GM10266 (cell line): ENCODE results near the gene RNFT2.
A peak's percentile ranks its signal among the peaks of the same experiment; 100 is the strongest.

Source experiments
- DNase-seq: peaks from one replicate; pipeline ENCODE4 v3.0.0; 2012; ENCODE audit errors: extremely low spot score
- TF ChIP-seq, protein P1 (sequence below): IDR thresholded peaks from 2 replicates; pipeline ENCODE4 v1.5.1; 2012; ENCODE audit warnings: mild to moderate bottlenecking, low read depth; ENCODE audit not compliant: control insufficient read depth, insufficient read depth; ENCODE audit errors: missing control alignments

The RNFT2 gene

DNA sequence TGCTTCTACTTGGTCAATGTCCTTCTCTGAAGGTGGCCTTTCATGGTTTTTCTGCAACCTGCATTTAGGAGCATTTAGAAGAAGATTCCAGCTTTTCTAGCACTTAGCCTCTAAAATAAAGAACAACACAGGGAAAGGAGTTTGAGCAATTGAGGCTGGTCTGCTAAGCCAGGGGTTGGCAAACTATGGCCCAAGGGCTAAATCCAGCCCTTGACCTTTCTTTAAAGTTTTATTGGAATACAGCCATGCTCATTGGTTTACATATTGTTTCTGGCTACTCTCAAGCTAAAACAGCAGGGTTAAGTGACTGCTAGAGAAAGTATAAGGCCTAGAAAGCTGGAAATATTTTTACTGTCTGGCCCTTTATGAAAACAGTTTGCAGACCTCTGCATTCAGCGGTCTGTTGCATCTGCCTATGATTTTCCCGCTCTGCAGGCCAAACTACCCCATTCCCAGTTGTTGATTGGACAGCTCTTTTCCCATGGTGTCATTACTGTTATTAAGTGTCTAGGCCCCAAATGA lies 39.5 kb upstream of the RNFT2 start:
- TF ChIP-seq, protein P1, sequence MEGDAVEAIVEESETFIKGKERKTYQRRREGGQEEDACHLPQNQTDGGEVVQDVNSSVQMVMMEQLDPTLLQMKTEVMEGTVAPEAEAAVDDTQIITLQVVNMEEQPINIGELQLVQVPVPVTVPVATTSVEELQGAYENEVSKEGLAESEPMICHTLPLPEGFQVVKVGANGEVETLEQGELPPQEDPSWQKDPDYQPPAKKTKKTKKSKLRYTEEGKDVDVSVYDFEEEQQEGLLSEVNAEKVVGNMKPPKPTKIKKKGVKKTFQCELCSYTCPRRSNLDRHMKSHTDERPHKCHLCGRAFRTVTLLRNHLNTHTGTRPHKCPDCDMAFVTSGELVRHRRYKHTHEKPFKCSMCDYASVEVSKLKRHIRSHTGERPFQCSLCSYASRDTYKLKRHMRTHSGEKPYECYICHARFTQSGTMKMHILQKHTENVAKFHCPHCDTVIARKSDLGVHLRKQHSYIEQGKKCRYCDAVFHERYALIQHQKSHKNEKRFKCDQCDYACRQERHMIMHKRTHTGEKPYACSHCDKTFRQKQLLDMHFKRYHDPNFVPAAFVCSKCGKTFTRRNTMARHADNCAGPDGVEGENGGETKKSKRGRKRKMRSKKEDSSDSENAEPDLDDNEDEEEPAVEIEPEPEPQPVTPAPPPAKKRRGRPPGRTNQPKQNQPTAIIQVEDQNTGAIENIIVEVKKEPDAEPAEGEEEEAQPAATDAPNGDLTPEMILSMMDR: no peak
- DNase-seq: no peak

DNA sequence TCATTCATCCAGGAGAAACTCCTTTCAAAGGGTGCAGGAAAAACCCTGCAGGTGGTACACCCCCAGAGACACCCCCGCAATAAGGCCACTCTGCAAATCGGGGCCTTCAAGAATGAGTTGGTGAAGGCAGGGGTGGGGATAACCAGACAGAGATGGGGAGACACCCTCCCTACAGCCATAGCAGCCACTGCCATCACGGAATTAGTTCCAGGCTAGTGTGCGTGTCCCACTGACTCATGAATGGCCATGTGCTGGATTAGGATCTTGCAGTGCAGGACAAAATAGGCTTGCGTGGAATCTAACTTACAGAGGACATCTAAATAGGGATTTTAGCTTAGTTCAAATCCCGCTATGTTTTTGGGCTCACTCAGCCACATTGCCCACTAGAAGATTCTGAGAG lies 38.0 kb upstream of the RNFT2 start:
- TF ChIP-seq, protein P1: no peak
- no peak for DNase-seq

DNA sequence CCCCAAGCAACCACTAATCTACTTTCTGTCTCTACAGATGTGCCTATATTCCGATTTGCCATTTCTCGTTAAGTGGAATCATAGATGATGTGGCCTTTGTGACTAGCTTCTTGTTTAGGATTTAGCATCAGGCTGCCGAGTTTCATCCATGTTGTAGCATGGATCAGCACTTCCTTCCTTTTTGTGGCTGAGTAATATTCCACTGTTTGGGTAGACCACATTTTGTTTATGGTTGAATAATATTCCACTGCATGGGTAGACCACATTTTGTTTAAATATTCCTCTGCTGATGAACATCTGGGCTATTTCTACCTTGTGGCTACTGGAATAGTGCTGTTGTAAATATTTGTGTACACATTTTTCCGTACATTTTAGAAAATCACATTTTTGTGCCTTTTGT lies 36.7 kb upstream of the RNFT2 start:
- TF ChIP-seq, protein P1: no peak
- DNase-seq: no peak

DNA sequence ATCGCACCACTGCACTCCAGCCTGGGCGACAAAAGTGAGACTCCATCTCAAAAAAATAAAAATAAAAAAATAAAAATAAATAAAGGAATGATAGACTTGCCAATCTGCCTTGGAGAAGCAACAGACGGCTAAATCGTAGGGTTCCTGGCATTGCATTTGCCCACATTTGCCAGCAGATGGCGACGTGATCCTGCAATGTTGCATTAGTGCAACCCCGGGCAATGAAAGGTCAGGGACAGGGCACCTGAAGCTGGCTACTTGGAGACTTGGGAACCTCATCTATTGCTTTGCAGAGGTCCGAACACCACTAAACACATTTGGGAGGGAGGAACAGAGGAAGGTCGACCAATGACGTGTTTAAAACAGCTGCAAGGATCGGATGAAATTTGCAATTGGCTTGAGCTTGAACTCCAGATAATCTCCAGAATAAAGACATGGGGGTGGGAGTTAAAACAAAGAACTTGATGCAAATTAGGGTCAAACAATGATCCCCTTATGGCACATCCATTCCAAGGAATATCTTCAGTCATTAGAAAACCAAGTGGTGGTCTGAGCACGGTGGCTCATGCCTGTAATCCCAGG lies 34.8 kb upstream of the RNFT2 start:
- DNase-seq: peak; percentile 69
- TF ChIP-seq, protein P1: peak; percentile 94

DNA sequence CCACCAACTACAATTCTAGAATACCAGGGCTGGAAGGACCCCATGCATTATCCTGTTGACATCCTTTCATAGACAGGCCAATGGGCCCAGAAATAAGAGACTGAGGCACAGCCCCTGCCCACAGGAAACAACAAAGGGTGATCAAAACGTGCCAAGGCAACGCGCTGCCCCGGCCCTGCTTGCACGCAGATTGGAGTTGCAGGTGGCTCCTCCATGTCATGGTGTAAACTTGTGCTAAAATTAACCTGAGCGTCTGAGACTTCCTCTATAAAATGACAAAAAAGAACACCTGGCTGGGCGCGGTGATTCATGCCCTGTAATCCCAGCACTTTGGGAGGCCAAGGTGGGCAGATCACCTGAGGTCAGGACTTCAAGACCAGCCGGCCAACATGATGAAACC lies 30.4 kb upstream of the RNFT2 start:
- TF ChIP-seq, protein P1: no peak
- no peak for DNase-seq

DNA sequence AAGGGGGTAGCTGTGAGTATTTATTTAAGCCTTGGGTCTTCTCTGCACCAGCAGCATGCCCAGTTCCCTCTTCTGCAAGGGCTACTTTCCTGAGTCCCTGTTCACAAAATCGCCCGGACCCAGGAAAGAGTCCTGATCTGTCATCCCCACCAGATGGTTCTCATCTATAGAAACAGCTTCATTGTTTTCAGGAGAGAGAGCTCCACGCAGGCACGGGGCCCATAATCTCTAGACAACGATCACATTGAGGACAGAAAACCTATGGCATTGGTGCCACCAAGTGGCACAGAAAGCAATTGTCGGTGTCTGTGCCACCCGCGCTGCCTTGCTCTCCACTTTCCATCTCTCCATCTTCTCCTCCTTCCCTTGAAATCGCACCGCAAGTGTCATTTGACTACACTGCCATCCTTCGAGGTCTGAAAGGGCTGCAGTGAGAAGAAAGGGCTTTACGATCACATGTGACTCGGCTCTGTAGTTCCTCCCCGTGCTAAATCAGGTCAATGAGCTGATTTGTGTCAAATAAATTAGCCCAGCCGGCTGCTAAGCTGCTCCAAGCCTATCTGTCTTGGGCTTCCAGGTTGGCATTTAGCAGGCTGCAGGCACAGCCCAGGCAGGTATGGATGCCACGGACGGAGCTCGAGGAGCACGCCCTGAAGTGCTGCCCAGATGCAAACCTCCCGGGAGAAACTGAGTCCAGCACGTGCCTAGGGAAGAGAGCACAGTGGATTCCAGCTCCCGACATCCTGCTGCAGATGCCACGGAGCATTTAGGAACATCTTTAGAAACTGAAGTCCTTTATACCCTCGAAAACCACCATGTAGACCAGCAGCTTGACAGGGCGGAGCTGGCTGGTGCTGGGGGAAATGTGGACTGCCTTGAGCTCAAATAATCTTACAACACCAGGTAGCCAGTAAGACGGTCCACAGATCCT lies 29.0 kb upstream of the RNFT2 start:
- TF ChIP-seq, protein P1: peak; percentile 79
- peak; percentile 33 for DNase-seq

DNA sequence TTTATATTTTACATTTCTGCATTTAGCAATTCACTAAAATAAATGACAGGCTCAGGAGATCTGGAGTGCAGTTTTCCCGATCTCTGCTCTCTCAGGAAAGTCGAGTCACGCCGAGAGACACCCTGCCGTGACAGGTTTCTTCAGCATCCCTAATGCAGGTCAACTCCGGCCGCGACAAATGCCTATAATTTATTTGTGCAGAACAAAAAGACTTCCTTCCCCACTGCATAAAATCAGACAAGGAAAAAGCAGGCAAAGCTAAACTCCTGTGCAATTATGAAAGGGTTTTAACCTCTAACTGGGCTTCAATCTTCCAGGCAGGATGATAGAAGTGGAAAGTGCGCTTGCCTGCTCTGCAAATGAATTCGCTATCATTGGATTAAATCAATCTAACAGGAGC lies 28.3 kb upstream of the RNFT2 start:
- DNase-seq: no peak

More for the DNA sequence above, 28.3 kb upstream of the RNFT2 start:
- TF ChIP-seq, protein P1: no peak
